Testis (tissue), 3 donors: ENCODE data around the gene SLC7A14. TPM values are rescaled to one million over a fixed set of nuclear protein-coding genes. Genes with fewer than 3 reads are reported as not detected.

Experiments
- DNase-seq: peaks from one replicate; pipeline ENCODE4 v3.0.0-alpha.2; 2019
- H3K27ac ChIP-seq, 2 donors: fragments of 200-600 bp; sonication (generic); one replicate each; pipeline ENCODE4 v1.5.1; 2019
- H3K27me3 ChIP-seq: fragments of 200-600 bp; sonication (generic); one replicate; pipeline ENCODE4 v1.5.1; 2019
- H3K36me3 ChIP-seq: fragments of 200-600 bp; sonication (generic); one replicate; pipeline ENCODE4 v1.5.1; 2017; ENCODE audit warnings: low read depth; ENCODE audit errors: missing control alignments
- H3K4me1 ChIP-seq: fragments of 200-600 bp; sonication (generic); one replicate; pipeline ENCODE4 v1.5.1; 2019
- H3K4me3 ChIP-seq, 2 donors: fragments of 200-600 bp; sonication (generic); one replicate each; pipeline ENCODE4 v1.5.1; 2017 to 2019
- H3K9me3 ChIP-seq: fragments of 200-600 bp; sonication (generic); one replicate; pipeline ENCODE4 v1.5.1; 2017
- CTCF ChIP-seq, 3 experiments: fragments of 450-650 bp in 2 of 3; fragments of 200-600 bp in 1 of 3; sonication (generic) in 1 of 3; IDR thresholded peaks; one replicate each; pipeline ENCODE4 v1.5.1; 2016 to 2019; ENCODE audit warnings: antibody characterized with exemption in 3 of 3, mild to moderate bottlenecking in 2 of 3, moderate library complexity in 1 of 3
- POLR2A ChIP-seq: fragments of 450-650 bp; IDR thresholded peaks from one replicate; pipeline ENCODE4 v1.6.1; 2017; ENCODE audit warnings: antibody characterized with exemption, mild to moderate bottlenecking, moderate library complexity
- WGBS, 2 donors: methylation state at CpG; one replicate each; pipeline ENCODE4 v1.1.5; 2018; 5-methylcytosine and 5-hydroxymethylcytosine counted together
- intact Hi-C: fragments of 100-400 bp; cut with DNase I; formaldehyde crosslinking; loops from one replicate; pipeline ENCODE4 v1.15.1; 2023; ENCODE audit warnings: low total_unique reads
- polyA plus RNA-seq: library from polyadenylated mRNA; stranded (reverse); fragments of 350-450 nt; fragmentation: Illumina TruSeq; extraction: RNeasy Lipid Tissue Mini Kit (QIAGEN cat#74804); gene quantifications from one replicate; pipeline ENCODE4 v1.2.3, GENCODE V29; 2014; ENCODE audit warnings: low read depth, low replicate concordance; ENCODE audit not compliant: insufficient read depth
- total RNA-seq, 2 donors: library from RNA; depleted of rRNA; stranded (reverse); fragments of >200 nt; gene quantifications; one replicate each; pipeline ENCODE4 v1.2.3, GENCODE V29; 2016

Gene SLC7A14
- total and polyA plus RNA-seq, 3 donors from 2014 or later, result 0.15 to 0.31 (median 0.24) TPM

GRCh38 chr3:170534227-170534626 lies 51.6 kb downstream of the SLC7A14 start:
- intact Hi-C loops, result no loop called here

GRCh38 chr3:170532573-170532972 lies 53.3 kb downstream of the SLC7A14 start:
- Histone ChIP-seq H3K27me3 (no peaks in the 10 kb centered on the region), H3K4me1 (no peaks in the 10 kb centered on the region), H3K9me3 (no peaks in the 10 kb centered on the region), H3K27ac (no peak overlapping the region), H3K4me3 (no peak overlapping the region), H3K36me3 (no peaks in the 10 kb centered on the region)
- DNase-seq, result no peak
- WGBS, 2 donors, result 80 to 87% methylated on average over 6 of the region's 6 CpGs
- intact Hi-C loops, result no loop called here
- TF ChIP-seq POLR2A (no peak), CTCF (IDR thresholded peaks at IDR 0.05) (no peak)

More at GRCh38 chr3:170534227-170534626, 51.6 kb downstream of the SLC7A14 start:
- WGBS, 2 donors, result 85 to 87% methylated on average over 3 of the region's 3 CpGs
- TF ChIP-seq POLR2A, result no peak
- no peak for TF ChIP-seq CTCF (IDR thresholded peaks at IDR 0.05)
- Histone ChIP-seq H3K27ac (no peak overlapping the region), H3K27me3 (no peaks in the 10 kb centered on the region), H3K4me3 (no peak overlapping the region), H3K4me1 (no peaks in the 10 kb centered on the region), H3K36me3 (no peaks in the 10 kb centered on the region), H3K9me3 (no peaks in the 10 kb centered on the region)
- DNase-seq, result no peak

DNA sequence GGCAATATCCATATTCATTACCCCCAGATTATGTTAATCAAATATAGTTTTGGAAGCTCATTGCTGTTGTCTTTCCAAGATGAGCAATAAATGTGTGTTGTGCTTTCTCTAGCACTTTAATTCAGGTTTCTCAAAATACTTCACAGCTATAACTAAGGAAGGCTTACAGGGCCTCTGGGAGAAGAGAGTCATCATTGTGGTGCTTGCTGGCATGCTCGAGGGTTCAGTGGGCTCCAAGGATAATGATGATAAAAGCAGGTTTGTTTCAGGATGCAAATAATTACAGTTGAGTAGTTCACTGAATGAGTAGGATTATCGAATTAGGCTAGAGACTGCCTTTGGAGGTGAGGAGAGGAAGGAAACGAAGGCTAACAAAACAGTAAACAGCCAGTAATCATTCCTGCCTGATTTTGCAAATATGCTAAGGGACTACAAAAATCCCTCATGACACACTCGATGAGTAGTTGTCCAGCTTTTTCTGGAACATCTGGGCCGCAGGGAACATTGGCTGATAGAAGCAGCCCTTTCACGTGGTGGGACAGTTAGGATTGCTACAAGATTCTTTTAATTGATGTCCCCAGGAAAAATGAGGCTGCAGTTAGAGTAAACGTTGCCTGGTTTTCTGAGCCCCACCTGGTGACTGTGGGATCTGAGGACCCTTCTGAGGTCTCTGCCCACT lies 54.1 kb downstream of the SLC7A14 start:
- 53 to 58% methylated on average over 7 of the region's 7 CpGs for WGBS, 2 donors
- intact Hi-C loops, result no loop called here
- Histone ChIP-seq H3K36me3 (no peaks in the 10 kb centered on the region), H3K9me3 (no peaks in the 10 kb centered on the region), H3K4me3 (no peak overlapping the region), H3K27me3 (no peaks in the 10 kb centered on the region), H3K4me1 (no peaks in the 10 kb centered on the region), H3K27ac (no peak overlapping the region)
- peak; percentile 22 for DNase-seq
- TF ChIP-seq CTCF (IDR thresholded peaks at IDR 0.05) (no peak), POLR2A (no peak)

- no peak overlapping the region for H3K4me3 ChIP-seq
- no peak for DNase-seq
- no peak overlapping the region for H3K27ac ChIP-seq
- no peaks in the 10 kb centered on the region for H3K36me3 ChIP-seq
- intact Hi-C loops, result no loop called here
- no peaks in the 10 kb centered on the region for H3K4me1 ChIP-seq
- TF ChIP-seq POLR2A (no peak), CTCF (IDR thresholded peaks at IDR 0.05) (no peak)
- no peaks in the 10 kb centered on the region for H3K27me3 ChIP-seq
- no peaks in the 10 kb centered on the region for H3K9me3 ChIP-seq
- 74 to 92% methylated on average over 4 to 6 of the region's 6 CpGs for WGBS, 2 donors
Observed at GRCh38 chr3:170531054-170531453, 54.8 kb downstream of the SLC7A14 start.

DNA sequence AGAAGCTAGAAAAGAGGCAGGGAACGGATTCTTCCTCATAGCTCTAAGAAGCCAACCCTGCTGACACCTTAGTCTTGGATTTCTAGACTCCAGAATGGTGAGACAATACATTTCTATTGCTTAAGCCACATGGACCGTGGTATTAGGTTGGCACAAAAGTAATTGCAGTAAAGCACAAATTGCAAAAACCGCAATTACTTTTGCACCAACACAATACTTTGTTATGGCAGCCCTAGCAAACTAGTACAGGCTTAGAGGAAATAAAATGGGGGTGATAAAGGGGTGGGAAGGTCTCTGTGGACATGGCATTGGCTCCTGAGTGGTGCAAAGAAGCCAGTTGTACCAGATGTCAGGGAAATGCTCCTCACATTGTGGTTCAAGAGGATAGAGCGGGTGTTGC lies 56.0 kb downstream of the SLC7A14 start:
- H3K36me3 ChIP-seq, result no peaks in the 10 kb centered on the region
- TF ChIP-seq POLR2A, result no peak
- TF ChIP-seq CTCF (IDR thresholded peaks at IDR 0.05), result no peak
- DNase-seq, result no peak
- no peaks in the 10 kb centered on the region for H3K4me1 ChIP-seq
- H3K27ac ChIP-seq, result no peak overlapping the region
- 94% methylated on average over 4 of the region's 4 CpGs for WGBS, 2 donors
- intact Hi-C loops, result no loop called here
- no peaks in the 10 kb centered on the region for H3K9me3 ChIP-seq
- H3K4me3 ChIP-seq, result no peak overlapping the region
- H3K27me3 ChIP-seq, result no peaks in the 10 kb centered on the region
